A549 (cell line): ENCODE data around the gene NRXN3.

Experiments used
- CTCF ChIP-seq: fragments of >200 bp; sonication (Bioruptor Twin); formaldehyde crosslinking; IDR thresholded peaks from 3 replicates; pipeline ENCODE4 v1.5.1; 2016
- JUN ChIP-seq, 2 experiments: fragments of >200 bp; sonication (Bioruptor Twin); formaldehyde crosslinking; IDR thresholded peaks; 2 replicates in 1 of 2; 3 replicates in 1 of 2; pipeline ENCODE4 v1.6.1; 2016 to 2017
- RFX5 ChIP-seq: fragments of 450-650 bp; IDR thresholded peaks from 2 replicates; pipeline ENCODE4 v1.7.1; 2014; ENCODE audit warnings: antibody characterized with exemption, mild to moderate bottlenecking, moderate library complexity

GRCh38 chr14:79193689-79194477 is 1023.7 kb downstream of the NRXN3 start:
- TF ChIP-seq CTCF (no peak), RFX5 (no peak), JUN (IDR thresholded peaks at IDR 0.05) (no peak)
